ENCODE data around the gene INAVA.

DNA sequence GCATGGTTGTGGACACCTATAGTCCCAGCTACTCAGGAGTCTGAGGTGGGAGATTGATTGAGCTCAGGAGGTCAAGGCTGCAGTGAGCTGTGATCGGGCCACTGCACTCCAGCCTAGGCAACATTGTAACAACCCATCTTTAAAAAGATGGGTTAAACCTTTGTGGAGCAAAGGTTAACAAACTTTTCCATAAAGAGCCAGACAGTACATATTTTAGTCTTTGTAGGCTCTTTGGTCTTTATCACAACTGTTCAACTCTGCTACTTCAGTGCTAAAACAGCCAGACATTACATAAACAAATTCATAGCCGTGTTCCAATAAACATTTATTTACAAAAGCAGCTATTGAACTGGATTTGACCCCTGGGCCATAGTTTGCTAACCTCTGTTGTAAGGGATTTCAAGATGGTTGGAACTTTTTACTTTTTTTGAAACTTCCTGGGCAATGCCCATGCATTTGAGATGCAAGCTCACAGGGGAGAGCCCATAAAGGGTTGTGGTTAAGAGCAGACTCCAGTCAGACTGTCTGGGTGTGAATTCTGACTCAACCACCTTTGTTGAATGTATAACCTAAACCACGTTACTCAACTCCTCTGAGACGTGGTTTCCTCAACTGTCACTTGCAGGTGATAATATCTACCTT, 10.8 kb downstream of the INAVA start:
- TF ChIP-seq, protein P1, sequence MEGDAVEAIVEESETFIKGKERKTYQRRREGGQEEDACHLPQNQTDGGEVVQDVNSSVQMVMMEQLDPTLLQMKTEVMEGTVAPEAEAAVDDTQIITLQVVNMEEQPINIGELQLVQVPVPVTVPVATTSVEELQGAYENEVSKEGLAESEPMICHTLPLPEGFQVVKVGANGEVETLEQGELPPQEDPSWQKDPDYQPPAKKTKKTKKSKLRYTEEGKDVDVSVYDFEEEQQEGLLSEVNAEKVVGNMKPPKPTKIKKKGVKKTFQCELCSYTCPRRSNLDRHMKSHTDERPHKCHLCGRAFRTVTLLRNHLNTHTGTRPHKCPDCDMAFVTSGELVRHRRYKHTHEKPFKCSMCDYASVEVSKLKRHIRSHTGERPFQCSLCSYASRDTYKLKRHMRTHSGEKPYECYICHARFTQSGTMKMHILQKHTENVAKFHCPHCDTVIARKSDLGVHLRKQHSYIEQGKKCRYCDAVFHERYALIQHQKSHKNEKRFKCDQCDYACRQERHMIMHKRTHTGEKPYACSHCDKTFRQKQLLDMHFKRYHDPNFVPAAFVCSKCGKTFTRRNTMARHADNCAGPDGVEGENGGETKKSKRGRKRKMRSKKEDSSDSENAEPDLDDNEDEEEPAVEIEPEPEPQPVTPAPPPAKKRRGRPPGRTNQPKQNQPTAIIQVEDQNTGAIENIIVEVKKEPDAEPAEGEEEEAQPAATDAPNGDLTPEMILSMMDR (IDR thresholded peaks at IDR 0.05): no peak
- TF ChIP-seq EP300 (IDR thresholded peaks at IDR 0.05): no peak

Data from tibial nerve (tissue), 4 donors.